HL-60 (cell line): ENCODE results near the gene MGST2.
"Not testable (repeated sequence)": the region's sequence is repeated elsewhere in the genome, so short reads cannot be mapped to it uniquely, and the experiment has no call there.

Experiments
- DNase-seq, 2 experiments: peaks; one replicate each; pipeline ENCODE4 v3.0.0-alpha.2; 2010 to 2020; ENCODE audit warnings: low read depth in 1 of 2, low spot score in 1 of 2
- H3K27ac ChIP-seq: fragments of 250-450 bp; sonication (Bioruptor Pico); replicated peaks from 2 replicates; pipeline ENCODE4 v1.5.1; 2020; ENCODE audit warnings: mild to moderate bottlenecking, moderate library complexity
- H3K27me3 ChIP-seq: fragments of 250-450 bp; sonication (Bioruptor Pico); 2 replicates; pipeline ENCODE4 v1.5.1; 2021; ENCODE audit warnings: mild to moderate bottlenecking, moderate library complexity; ENCODE audit not compliant: insufficient read depth, poor library complexity, severe bottlenecking
- H3K4me3 ChIP-seq: replicated peaks from 2 replicates; pipeline ENCODE4 v1.5.1; 2011; ENCODE audit warnings: mild to moderate bottlenecking, control low read depth, low read length; ENCODE audit not compliant: insufficient read depth
- CTCF ChIP-seq: IDR thresholded peaks from one replicate; pipeline ENCODE4 v1.5.1; 2011; ENCODE audit warnings: low read length, control low read depth, inconsistent platforms; ENCODE audit not compliant: insufficient read depth
- GABPA ChIP-seq: IDR thresholded peaks from 2 replicates; pipeline ENCODE4 v1.6.1; 2012; ENCODE audit warnings: low read depth
- POLR2AphosphoS5 ChIP-seq: IDR thresholded peaks from 2 replicates; pipeline ENCODE4 v1.6.1; 2012; ENCODE audit warnings: low read depth
- REST ChIP-seq: IDR thresholded peaks from 2 replicates; pipeline ENCODE4 v1.6.1; 2012; ENCODE audit warnings: low read depth; ENCODE audit not compliant: insufficient replicate concordance
- SPI1 ChIP-seq: IDR thresholded peaks from 2 replicates; pipeline ENCODE4 v1.6.1; 2012; ENCODE audit warnings: low read depth, mild to moderate bottlenecking, borderline replicate concordance

Gene MGST2

GRCh38 chr4:139692309-139693012 lies 26.8 kb downstream of the MGST2 start:
- TF ChIP-seq POLR2AphosphoS5 (no peak), SPI1 (no peak), REST (no peak), GABPA (no peak), CTCF (no peak)
- H3K4me3 ChIP-seq, result no peak overlapping the region
- no peak for DNase-seq
- H3K27ac ChIP-seq, result no peak overlapping the region
- no peaks in the 10 kb centered on the region for H3K27me3 ChIP-seq

- Histone ChIP-seq H3K4me3 (no peak overlapping the region), H3K27me3 (no peaks in the 10 kb centered on the region), H3K27ac (no peak overlapping the region)
- TF ChIP-seq CTCF, result no peak
- TF ChIP-seq POLR2AphosphoS5, result no peak
- no peak for TF ChIP-seq GABPA
- no peak for TF ChIP-seq REST
- no peak for TF ChIP-seq SPI1
- no peak for DNase-seq
Observed at GRCh38 chr4:139694522-139695107, 29.0 kb downstream of the MGST2 start.

- no peaks in the 10 kb centered on the region for H3K27me3 ChIP-seq
- no peak overlapping the region for H3K4me3 ChIP-seq
- TF ChIP-seq GABPA (no peak), CTCF (no peak), POLR2AphosphoS5 (no peak), SPI1 (no peak)
- H3K27ac ChIP-seq, result no peak overlapping the region
- DNase-seq, result no peak
Observed at GRCh38 chr4:139696491-139696890, 30.9 kb downstream of the MGST2 start.

- not testable (repeated sequence) for H3K27me3 ChIP-seq, H3K4me3 ChIP-seq, DNase-seq, H3K27ac ChIP-seq
Observed at GRCh38 chr4:139698167-139698925, 32.7 kb downstream of the MGST2 start.
